GM18502 (cell line): ENCODE measurements around the gene KIAA0040.

Experiments
- ATAC-seq: cut with Tn5 transposase; IDR thresholded peaks from one replicate; pipeline ENCODE4 v1.9.1; 2021; ENCODE audit warnings: mild to moderate bottlenecking; ENCODE audit not compliant: unreplicated experiment, poor library complexity

The KIAA0040 gene

DNA sequence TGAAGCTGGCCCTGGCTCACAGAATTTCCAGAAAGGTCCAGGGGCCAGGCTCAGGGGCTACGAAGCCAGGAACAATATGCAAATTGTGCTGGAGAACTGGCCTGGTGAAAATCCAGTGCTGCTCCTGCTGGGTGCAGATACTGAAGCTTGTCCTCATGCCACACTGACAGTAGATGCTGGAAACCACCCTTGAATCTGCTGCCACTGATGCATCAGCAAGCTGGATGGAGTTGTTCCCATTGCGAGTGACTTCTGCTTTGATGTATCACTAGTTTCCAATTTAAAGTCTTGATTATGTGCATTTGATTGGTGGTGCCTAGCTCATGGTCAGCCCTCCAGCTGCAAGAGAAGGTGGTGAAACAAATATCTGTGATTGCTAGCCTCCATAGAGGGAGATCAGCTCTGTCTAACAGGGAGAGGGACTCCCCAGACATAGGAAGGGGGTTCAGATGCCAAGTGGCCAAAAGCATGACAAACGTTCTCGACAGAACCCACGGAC is 11.0 kb upstream of the KIAA0040 start:
- ATAC-seq, result no peak

GRCh38 chr1:175200678-175201521 is 8.3 kb upstream of the KIAA0040 start:
- no peak for ATAC-seq

DNA sequence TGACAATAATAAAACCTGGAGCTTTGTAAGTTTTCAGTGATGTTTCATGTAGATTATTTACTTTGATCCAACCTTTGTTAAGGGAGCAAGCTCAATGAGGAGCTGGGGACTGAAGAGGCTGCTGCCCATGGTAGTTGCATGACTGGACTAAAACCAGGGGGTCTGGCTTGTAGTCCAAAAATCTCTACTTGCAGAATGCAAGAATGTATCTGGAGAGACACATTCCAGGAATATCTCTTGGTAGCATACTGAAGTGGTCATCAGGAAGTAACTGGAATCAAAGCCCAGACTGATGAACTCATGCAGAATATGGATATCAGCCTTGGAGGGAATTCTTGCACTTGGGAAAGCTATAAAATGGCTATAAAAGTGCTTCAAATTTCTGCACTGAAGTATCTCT is 5.8 kb upstream of the KIAA0040 start:
- ATAC-seq, result no peak

DNA sequence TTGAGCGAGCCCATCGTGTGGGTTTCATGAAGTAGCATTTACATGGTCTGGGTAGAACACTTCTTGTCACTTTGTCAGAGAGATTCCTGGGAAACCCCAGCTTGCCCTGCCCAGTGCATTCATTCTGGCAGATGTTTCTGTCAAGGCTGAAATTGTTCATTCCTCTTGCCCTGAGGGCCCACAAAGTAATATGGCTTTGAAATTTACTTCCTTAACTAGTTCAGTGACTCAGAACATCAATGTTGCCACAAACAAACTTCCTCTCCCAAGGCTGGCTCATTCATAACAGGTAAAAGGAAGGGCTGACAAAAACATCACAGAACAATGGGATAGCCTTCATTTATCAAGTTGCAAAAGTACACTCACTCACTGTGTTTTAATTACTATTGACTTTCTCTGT is 5.0 kb upstream of the KIAA0040 start:
- ATAC-seq, result no peak

DNA sequence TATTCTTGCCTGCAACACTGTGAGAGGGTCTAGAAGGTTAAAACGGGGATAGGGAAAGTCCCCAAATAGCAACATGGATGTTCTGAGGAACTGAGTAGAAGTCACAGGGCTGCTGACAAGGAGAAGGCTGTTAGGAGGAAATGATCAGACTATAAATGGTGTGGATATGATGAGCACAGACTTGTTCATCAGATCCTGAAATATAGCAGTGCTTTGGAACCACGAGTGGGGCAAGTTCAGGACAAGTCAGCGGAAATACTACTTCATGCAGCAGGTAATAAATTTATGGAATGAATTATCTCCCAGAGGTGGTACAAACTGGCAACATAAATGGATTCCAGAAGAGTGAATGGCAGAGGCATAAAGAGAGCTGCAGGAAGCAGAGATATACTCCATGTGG is 3.2 kb upstream of the KIAA0040 start:
- no peak for ATAC-seq

DNA sequence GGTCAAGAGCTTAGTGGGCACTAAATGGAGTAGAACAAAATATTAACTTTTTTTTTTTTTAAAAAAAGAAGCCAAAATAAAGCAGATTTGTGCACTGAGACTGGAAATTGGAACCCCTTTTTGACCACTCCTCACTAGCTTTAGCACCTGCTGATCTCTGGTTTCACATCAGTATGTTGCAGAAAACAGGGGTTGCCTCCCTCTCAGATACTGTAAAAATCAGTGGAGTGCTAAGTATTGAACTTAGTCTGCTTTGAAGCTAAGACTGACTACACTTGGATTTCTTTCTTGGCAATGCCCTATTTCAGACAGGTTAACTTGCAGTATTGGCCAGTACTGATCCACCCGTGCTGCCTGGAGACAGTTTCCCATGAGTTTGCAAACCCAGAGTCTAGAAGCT is 2.7 kb upstream of the KIAA0040 start:
- no peak for ATAC-seq

- no peak for ATAC-seq
Observed at GRCh38 chr1:175193527-175193910, 943 bp upstream of the KIAA0040 start.

DNA sequence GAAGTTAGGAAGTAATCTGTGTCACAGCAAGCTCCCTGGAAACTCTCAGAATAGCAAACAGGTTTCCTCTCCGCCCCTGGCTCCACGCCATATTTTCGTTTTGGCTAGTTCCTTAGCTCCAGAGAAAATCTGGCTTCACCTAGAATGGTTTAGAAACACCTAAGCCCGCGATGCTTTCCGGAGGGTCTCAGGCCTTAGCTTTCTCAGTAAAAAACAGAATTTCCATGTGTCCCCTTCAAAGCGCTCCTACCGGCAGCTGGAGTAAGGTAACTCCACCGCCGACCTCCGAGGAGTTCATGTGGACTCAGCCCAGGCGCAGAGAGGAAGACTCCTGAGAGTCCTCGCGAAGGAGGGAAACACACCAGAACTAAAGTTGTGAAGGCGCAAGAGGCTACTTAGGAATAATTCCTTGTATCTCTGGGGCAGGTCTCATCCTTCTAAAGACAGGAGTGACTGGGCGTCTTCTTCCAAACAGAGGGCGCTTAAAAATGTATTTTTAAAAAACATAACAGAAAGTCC is 406 bp downstream of the KIAA0040 start:
- ATAC-seq, result no peak

GRCh38 chr1:175191659-175192058 is 917 bp downstream of the KIAA0040 start:
- ATAC-seq, result no peak

GRCh38 chr1:175188936-175189335 is 3.6 kb downstream of the KIAA0040 start:
- ATAC-seq, result peak; percentile 66

DNA sequence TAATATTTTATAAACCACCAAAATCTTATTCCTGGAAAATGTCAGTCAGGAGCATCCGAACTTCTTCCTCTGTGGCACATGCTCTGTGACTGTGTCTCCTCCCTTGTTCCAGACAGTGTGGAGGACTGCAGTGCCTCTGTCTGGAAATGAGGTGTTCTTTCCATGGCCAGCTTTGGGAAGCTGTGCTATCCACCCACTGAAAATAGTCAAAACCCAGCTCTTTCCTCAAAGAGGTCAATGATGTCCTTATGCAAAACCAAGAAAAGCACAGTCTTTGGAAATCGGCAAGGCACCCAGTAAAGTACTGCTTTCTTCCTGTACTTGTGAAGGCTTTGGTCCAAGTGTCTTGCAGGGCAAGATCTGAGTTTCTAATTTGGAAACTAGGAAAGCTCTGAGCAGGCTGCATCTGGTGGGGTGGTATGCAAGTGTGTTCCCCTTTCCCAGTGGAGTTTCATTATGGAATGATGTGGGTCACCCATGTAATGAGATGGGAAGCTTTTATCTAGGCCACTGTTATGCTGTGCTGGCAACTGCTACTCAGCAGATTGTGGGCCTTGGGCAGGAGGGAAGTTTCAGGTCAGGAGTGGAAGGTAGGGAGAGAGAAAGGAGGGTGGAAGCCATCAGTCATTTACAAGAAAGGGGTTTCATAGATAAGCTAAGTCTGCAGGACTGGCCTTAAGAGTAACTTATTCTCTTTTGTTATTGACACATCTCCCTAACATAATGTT is 6.0 kb downstream of the KIAA0040 start:
- no peak for ATAC-seq

- no peak for ATAC-seq
Observed at GRCh38 chr1:175185903-175186302, 6.7 kb downstream of the KIAA0040 start.

- ATAC-seq, result no peak
Observed at GRCh38 chr1:175183586-175183985, 9.0 kb downstream of the KIAA0040 start.

GRCh38 chr1:175182201-175182746 is 10.3 kb downstream of the KIAA0040 start:
- no peak for ATAC-seq

DNA sequence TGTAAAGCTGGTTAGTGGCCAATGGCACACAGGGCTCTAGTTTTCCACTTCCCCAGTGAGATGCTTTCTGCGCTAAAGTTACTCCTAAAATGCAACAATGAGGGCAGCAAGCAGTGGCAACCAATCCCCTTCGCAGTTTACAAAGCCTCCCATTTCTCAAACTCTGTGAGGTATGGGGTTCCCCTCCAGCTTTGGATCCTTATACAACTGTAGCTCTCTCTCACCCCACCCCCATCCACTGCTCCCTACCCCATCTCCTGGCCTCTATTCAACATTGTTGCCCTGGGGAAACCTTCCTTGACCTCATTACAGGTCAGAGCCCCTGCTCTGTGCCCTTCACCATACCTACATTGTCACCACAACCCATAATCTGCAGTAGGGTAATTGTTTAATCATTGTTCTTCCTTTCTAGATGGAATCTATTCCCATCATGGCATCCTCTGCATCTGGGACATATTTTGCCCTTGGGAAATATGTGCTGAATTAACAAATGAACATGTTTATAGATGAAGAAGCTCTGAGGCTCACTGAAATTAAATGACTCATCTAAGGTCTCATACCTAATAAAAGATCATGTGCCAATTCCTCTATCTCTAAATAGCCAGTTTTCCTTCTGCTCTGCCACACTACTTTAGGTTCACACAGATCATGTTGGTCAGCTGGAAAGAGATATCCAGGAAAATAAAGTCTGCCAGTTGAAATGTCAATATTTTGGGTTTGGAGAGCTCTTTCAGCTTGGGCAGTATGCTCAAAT is 12.6 kb downstream of the KIAA0040 start:
- ATAC-seq, result no peak

DNA sequence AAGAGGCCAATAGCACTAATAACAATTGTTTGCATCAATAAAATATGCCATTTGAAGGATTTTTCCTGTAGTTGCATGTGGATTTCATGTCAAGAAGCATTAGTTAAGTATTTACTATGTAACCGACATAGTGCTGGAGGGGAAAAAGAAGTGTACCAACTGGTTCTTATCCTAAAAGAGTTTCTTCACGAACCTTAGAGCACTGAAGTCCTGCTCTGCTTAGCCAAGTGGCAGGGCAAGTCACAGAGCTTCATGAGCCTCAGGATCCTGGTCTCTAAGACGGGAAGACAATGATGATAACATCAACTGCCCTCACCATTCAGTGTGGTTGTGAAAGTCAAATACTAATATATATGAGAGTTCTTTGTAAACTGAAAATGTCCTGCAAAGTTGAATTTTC is 14.1 kb downstream of the KIAA0040 start:
- no peak for ATAC-seq

DNA sequence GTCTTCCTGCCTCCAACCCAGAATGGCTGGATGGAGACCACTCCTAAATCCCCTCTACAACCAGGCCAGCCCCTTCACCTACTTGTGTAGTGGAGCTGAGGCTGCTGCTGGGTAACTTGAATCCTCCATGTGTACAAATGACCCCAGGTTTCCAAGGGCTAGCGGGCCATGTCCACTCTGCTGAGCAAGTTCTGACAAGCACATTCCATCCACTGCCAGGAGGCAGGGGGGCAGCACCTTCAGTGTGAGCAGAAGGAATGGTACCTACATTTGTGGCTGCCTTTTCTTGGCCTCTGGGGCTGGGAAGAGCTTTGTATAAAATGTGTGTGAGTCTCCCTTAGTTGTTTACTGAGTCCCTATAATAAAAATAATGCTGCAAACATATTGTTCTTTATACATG is 14.5 kb downstream of the KIAA0040 start:
- ATAC-seq, result no peak

- ATAC-seq, result no peak
Observed at GRCh38 chr1:175176246-175176645, 16.3 kb downstream of the KIAA0040 start.

GRCh38 chr1:175174309-175175102 is 18.1 kb downstream of the KIAA0040 start:
- ATAC-seq, result peak; percentile 78

DNA sequence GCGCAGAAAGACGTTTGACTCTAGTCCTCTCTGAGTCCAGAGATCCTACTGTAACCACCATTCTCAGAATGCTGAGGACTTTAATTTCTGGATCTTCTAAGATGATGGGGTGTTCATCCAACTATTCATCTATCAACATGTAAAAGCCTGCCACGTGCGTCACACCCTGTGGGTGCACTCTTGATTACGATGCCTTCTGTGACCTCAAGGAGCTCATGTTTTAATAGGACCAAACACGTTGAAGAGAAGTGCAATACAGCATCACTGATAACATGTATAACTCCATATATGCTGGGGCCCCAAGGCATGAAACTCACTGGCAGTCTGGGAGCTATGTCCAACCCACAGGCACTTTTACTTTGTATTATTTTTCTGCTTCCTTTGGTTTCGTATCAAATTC is 19.0 kb downstream of the KIAA0040 start:
- ATAC-seq, result no peak
